HTR-8/SVneo (cell line): ENCODE measurements around the gene TP53RK.

ENCODE experiments used
- DNase-seq: peaks from one replicate; pipeline ENCODE4 v3.0.0; 2011; ENCODE audit warnings: low spot score, mixed read lengths; ENCODE audit not compliant: insufficient read length
- FAIRE-seq: peaks from 2 replicates; lab custom pipeline; 2011; peaks lifted over from hg19 to GRCh38; lab: Jason Lieb, UNC

The TP53RK gene

GRCh38 chr20:46670228-46670584 is 19.0 kb downstream of the TP53RK start:
- DNase-seq (no peak), FAIRE-seq (peak; percentile 69)

GRCh38 chr20:46666818-46667515 is 22.3 kb downstream of the TP53RK start:
- no peak for DNase-seq
- FAIRE-seq: peak; percentile 64

DNA sequence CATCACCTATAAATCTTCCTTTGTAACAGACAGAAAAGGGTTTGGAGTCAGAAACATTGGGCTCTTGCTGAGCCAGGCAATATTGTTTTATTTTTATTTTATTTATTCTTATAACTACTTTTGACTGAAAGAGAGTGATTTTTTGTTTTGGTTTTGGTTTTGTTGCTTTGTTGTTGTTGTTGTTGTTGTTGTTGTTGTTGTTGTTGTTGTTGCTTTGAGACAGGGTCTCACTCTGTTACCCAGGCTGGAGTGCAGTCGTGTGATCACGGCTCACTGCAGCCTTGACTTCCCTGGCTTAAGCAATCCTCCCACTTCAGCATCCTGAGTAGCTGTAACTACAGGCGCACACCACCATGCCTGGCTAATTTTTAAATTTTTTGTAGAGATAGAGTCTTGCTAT is 22.9 kb downstream of the TP53RK start:
- DNase-seq (no peak), FAIRE-seq (no peak)

DNA sequence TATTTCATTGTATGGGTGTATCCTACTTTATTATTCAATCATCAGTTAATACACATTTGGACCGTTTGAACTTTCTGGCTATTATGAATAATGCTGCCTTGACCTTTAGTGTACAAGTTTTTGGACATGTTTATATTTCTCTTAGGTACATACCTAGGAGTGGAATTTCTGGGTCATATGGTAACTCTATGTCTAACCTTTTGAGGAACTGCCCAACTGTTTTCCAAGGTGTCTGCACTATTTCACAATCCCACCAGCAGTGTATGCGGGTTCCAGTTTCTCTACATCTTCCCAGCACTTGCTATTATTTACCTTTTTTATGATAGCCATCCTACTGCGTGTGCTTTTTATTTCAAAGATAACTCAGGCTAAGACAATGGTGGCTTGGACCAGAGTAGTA is 23.6 kb downstream of the TP53RK start:
- peak; percentile 4 for FAIRE-seq

GRCh38 chr20:46663531-46663930 is 25.7 kb downstream of the TP53RK start:
- DNase-seq: no peak
- FAIRE-seq: peak; percentile 79

More for the DNA sequence above, 23.6 kb downstream of the TP53RK start:
- DNase-seq: no peak

GRCh38 chr20:46661659-46662058 is 27.6 kb downstream of the TP53RK start:
- no peak for DNase-seq
- no peak for FAIRE-seq

GRCh38 chr20:46660487-46660886 is 28.8 kb downstream of the TP53RK start:
- DNase-seq: no peak
- peak; percentile 84 for FAIRE-seq

GRCh38 chr20:46657618-46658017 is 31.6 kb downstream of the TP53RK start:
- FAIRE-seq (no peak), DNase-seq (no peak)

- no peak for DNase-seq
- FAIRE-seq: no peak
Measured at GRCh38 chr20:46657137-46657536, 32.1 kb downstream of the TP53RK start.

DNA sequence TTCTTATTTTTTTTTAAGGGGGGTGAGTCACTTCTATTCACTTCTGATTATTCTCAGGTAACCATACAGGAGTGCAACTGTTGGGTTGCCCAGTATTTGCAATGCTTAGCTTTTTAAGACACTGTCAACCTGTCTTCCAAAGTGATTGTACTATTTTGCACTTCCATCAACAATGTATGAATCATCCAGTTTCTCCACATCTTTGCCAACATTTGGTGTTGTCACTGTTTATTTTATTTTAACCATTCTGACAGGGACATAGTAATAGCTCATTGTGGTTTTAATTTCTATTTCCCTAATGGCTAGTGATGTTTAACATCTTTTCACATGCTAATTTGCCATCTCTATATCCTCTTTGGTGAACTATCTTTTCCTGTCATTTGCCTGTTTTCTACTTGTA is 36.5 kb downstream of the TP53RK start:
- peak; percentile 68 for FAIRE-seq
- DNase-seq: no peak

DNA sequence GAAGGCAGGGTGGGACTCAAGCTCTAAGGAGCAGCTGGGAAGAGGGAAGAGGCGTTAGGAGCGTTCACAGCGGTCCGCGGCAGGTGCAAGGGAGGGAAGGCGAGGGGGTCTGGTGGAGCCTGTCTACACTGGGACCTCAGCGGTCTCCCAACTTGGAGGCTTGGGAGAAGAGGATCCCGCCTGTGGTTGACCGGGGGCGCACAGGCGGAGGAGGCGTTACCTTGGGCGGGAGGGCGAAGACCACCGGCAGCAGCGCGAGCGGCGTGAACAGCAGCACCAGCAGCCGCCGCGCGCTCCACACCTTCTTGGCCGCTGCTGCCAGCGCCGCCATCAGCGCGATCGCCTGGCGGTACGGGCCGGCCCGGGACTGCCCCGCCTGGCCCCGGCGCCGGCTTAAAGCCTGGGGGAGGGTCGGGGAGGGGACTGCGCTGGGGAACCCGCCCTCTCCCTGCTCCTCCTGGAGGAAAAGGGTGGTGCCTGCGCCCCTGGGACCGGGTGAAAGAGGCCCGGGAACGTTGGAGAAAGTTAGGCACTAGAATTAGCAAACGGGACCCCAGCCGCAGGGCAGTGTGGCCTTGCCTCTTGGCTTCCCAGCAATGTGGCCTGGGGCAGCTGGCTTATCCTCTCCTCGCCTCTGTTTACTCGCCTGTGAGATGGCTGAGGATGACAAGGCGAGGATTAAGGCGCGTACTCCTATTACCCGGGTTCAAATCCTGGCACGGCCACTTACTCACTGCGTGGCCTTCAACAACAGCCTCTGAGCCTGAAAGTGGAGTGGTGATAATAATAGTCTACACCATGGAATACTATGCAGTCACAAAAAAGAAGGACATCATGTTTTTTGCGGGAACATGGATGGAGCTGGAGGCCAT is 37.9 kb downstream of the TP53RK start, which contains the start of gene SLC13A3:
Gene SLC13A3, minus strand, starts transcription at position 369 of the 872 bp plus-strand sequence. Its CDS starts 38 bp downstream, at position 331.
- DNase-seq: no peak
- FAIRE-seq: peak; percentile 69

- FAIRE-seq: peak; percentile 23
- no peak for DNase-seq
Measured at GRCh38 chr20:46650575-46651090, 38.6 kb downstream of the TP53RK start.

- no peak for DNase-seq
- FAIRE-seq: no peak
Measured at GRCh38 chr20:46649965-46650542, 39.2 kb downstream of the TP53RK start.

GRCh38 chr20:46649650-46649949 is 39.6 kb downstream of the TP53RK start:
- DNase-seq (no peak), FAIRE-seq (no peak)

GRCh38 chr20:46648903-46649649 is 40.2 kb downstream of the TP53RK start:
- DNase-seq: no peak
- FAIRE-seq: peak; percentile 62

- DNase-seq: no peak
- FAIRE-seq: no peak
Measured at GRCh38 chr20:46647469-46647868, 41.8 kb downstream of the TP53RK start.

DNA sequence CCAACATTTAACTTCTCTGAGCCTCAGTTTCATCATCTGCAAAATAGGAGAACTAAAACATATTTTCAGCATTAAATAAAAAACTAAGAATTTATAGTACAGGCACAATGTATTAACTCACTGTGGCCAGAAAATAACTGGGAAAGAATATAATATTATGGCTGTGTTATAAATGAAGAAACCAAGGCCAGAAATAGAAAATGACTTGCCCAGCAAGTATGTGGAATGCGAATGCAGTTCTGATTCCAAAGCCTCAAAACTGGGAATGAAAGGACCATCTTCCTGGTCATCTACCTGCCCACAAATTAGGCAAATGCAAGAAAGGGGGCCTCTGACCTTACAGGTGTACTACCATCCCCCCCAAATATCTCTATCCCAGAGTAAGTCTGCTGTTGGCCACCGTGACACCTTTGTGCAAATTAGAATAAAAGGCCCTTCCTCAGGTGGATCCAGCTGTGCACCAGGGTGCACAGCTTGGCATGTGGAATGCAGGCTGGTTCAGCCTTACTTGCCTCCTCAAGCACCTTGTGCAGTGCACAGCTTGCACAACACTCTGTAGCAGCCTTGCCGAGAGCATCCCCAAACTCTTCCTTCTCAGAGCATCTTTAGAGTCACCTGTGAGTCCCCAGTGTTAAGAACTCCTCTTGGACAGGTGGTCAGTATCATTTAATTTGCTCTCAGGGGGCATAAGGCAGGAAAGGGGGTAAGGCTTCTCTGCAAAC is 42.4 kb downstream of the TP53RK start:
- DNase-seq (no peak), FAIRE-seq (peak; percentile 60)

GRCh38 chr20:46646122-46646521 is 43.1 kb downstream of the TP53RK start:
- FAIRE-seq: no peak
- no peak for DNase-seq

GRCh38 chr20:46644733-46645132 is 44.5 kb downstream of the TP53RK start:
- FAIRE-seq: no peak
- no peak for DNase-seq

DNA sequence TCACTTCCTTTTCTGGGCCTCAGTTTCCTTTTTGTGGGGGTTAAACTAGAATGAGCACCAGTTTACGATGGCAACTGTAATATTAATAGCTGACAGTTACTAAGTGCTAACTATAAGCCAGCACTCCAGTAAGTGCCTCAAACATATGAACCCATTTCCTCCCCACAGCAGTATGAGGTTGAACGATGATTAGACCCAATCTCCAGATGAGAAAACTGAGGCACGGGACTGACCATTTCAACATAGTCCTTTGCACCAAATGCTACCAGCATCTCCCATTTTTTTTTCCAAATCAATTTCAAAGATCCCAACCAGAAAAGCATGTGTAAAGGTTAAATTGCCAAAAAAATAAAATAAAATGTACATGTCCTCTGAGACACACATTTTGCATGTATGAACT is 45.1 kb downstream of the TP53RK start:
- FAIRE-seq: no peak

More for the DNA sequence above, 45.1 kb downstream of the TP53RK start:
- DNase-seq: no peak
